ENCODE data around the gene CRLF1. TPM values are rescaled to one million over a fixed set of nuclear protein-coding genes. Genes with fewer than 3 reads are reported as not detected.

Gene CRLF1
- total RNA-seq, 3 donors from 2014 or later = 0.32 to 0.76 TPM; not detected in 1

GRCh38 chr19:18620311-18620710 lies 13.7 kb upstream of the CRLF1 start:
- Mint-ChIP-seq H3K36me3 (ENCODE audit: insufficient read depth) (no peaks in the 10 kb centered on the region), H3K27me3 (ENCODE audit: low read depth) (peaks cover 26% of the 10 kb centered on the region), H3K9me3 (no peaks in the 10 kb centered on the region), H3K4me3 (no peak overlapping the region), H3K4me1 (ENCODE audit: low read depth) (no peaks in the 10 kb centered on the region)
- DNase-seq = no peak
- ATAC-seq = no peak

DNA sequence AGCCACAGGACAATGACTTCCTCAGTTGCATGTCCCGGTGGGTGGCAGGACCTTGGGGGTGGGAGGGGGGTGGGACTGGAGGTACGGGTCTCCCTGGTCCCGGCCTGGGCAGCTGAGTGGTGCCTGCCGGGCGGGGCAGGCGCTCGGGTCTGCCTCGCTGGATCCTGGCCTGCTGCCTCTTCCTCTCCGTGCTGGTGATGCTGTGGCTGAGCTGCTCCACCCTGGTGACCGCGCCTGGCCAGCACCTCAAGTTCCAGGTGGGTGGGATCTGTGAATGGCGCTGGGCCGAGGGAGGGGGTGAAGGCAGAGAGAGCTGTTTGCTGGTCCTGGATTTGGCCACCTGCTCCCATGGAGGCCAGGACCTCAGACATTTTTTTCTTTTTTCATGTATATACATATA lies 11.6 kb upstream of the CRLF1 start:
- Mint-ChIP-seq H3K4me3 (no peak overlapping the region), H3K27me3 (ENCODE audit: low read depth) (peaks cover 42% of the 10 kb centered on the region), H3K36me3 (ENCODE audit: insufficient read depth) (no peaks in the 10 kb centered on the region), H3K4me1 (ENCODE audit: low read depth) (peaks cover 5% of the 10 kb centered on the region), H3K9me3 (no peaks in the 10 kb centered on the region)
- DNase-seq (no peak), ATAC-seq (no peak)

- no peak for ATAC-seq
- no peaks in the 10 kb centered on the region for H3K9me3 Mint-ChIP-seq
- no peaks in the 10 kb centered on the region for H3K36me3 Mint-ChIP-seq (ENCODE audit: insufficient read depth)
- H3K4me3 Mint-ChIP-seq = no peak overlapping the region
- no peak for DNase-seq
- peaks cover 6% of the 10 kb centered on the region for H3K4me1 Mint-ChIP-seq (ENCODE audit: low read depth)
- peaks cover 44% of the 10 kb centered on the region for H3K27me3 Mint-ChIP-seq (ENCODE audit: low read depth)
These were observed 11.0 kb upstream of the CRLF1 start for GRCh38 chr19:18617562-18617961.

DNA sequence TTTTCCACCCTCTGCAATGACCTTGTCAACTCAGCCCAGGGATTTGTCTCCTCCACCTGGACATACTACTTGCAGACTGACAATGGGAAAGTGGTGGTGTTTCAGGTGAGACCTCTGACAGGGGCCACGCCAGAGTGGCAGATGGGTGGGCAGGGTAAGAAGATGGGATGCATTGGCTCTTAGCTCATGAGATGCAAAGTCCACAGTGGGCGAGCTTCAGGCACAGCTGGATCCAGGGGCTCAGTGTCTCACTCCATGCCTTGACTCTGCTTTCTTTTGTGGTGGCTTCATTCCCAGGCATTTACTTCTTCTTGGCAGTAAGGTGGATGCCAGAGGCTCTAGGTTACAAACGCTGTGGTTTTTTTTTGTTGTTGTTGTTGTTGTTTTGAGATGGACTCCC lies 9.4 kb upstream of the CRLF1 start:
- peaks cover 16% of the 10 kb centered on the region for H3K4me1 Mint-ChIP-seq (ENCODE audit: low read depth)
- H3K36me3 Mint-ChIP-seq (ENCODE audit: insufficient read depth) = no peaks in the 10 kb centered on the region
- H3K27me3 Mint-ChIP-seq (ENCODE audit: low read depth) = peaks cover 53% of the 10 kb centered on the region
- no peak overlapping the region for H3K4me3 Mint-ChIP-seq
- ATAC-seq = no peak
- H3K9me3 Mint-ChIP-seq = no peaks in the 10 kb centered on the region
- no peak for DNase-seq

GRCh38 chr19:18613589-18614234 lies 7.1 kb upstream of the CRLF1 start:
- Mint-ChIP-seq H3K4me1 (ENCODE audit: low read depth) (peaks cover 17% of the 10 kb centered on the region), H3K9me3 (no peaks in the 10 kb centered on the region), H3K36me3 (ENCODE audit: insufficient read depth) (no peaks in the 10 kb centered on the region), H3K4me3 (peak overlapping the region; percentile 66), H3K27me3 (ENCODE audit: low read depth) (peaks cover 68% of the 10 kb centered on the region)
- ATAC-seq (no peak), DNase-seq (no peak)

- no peaks in the 10 kb centered on the region for H3K9me3 Mint-ChIP-seq
- H3K36me3 Mint-ChIP-seq (ENCODE audit: insufficient read depth) = no peaks in the 10 kb centered on the region
- H3K4me1 Mint-ChIP-seq (ENCODE audit: low read depth) = peaks cover 20% of the 10 kb centered on the region
- ATAC-seq (peak; percentile 68 to 71), DNase-seq (peak; percentile 43)
- peak within 1 kb of the TSS; percentile 66 for H3K4me3 Mint-ChIP-seq
- H3K27me3 Mint-ChIP-seq (ENCODE audit: low read depth) = peaks cover 74% of the 10 kb centered on the region
These were observed 6.4 kb upstream of the CRLF1 start, which contains the start of gene TMEM59L for GRCh38 chr19:18612772-18613588. Gene TMEM59L, plus strand, starts transcription at chr19:18612870. Its CDS starts 89 bp downstream, at chr19:18612959.

- DNase-seq (no peak), ATAC-seq (no peak)
- peaks cover 74% of the 10 kb centered on the region for H3K27me3 Mint-ChIP-seq (ENCODE audit: low read depth)
- peaks cover 23% of the 10 kb centered on the region for H3K4me1 Mint-ChIP-seq (ENCODE audit: low read depth)
- no peaks in the 10 kb centered on the region for H3K36me3 Mint-ChIP-seq (ENCODE audit: insufficient read depth)
- peak overlapping the region; percentile 64 for H3K4me3 Mint-ChIP-seq
- H3K9me3 Mint-ChIP-seq = no peaks in the 10 kb centered on the region
These were observed 5.6 kb upstream of the CRLF1 start for GRCh38 chr19:18612051-18612771.

- Mint-ChIP-seq H3K36me3 (ENCODE audit: insufficient read depth) (no peaks in the 10 kb centered on the region), H3K9me3 (no peaks in the 10 kb centered on the region), H3K27me3 (ENCODE audit: low read depth) (peaks cover 75% of the 10 kb centered on the region), H3K4me3 (peak overlapping the region; percentile 64), H3K4me1 (ENCODE audit: low read depth) (peaks cover 23% of the 10 kb centered on the region)
- ATAC-seq (no peak), DNase-seq (peak; percentile 33)
These were observed 4.9 kb upstream of the CRLF1 start for GRCh38 chr19:18611327-18612050.

- peak overlapping the region; percentile 40 for H3K4me3 Mint-ChIP-seq
- H3K36me3 Mint-ChIP-seq (ENCODE audit: insufficient read depth) = no peaks in the 10 kb centered on the region
- no peak for ATAC-seq
These were observed 4.1 kb upstream of the CRLF1 start for GRCh38 chr19:18610556-18611326.

DNA sequence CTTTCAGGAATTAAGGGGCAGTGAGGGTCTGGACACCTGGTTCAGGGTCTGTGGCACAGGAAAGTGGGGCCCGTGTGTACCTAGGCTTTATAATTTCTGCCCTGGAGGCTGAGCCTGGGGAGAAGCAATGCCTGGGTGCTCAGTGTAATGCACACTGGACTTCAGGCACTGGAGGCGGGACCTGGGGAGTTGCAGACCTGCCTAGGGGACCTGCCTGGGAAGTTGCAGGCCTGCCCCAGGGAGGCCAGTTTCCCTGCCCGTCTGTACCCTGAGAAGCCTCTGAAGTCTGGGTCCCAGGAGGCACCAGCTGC lies 3.6 kb upstream of the CRLF1 start:
- H3K4me3 Mint-ChIP-seq = no peak overlapping the region
- H3K36me3 Mint-ChIP-seq (ENCODE audit: insufficient read depth) = no peaks in the 10 kb centered on the region
- H3K4me1 Mint-ChIP-seq (ENCODE audit: low read depth) = peaks cover 26% of the 10 kb centered on the region
- ATAC-seq = no peak
- peaks cover 70% of the 10 kb centered on the region for H3K27me3 Mint-ChIP-seq (ENCODE audit: low read depth)
- no peaks in the 10 kb centered on the region for H3K9me3 Mint-ChIP-seq
- no peak for DNase-seq

More at GRCh38 chr19:18610556-18611326, 4.1 kb upstream of the CRLF1 start:
- Mint-ChIP-seq H3K27me3 (ENCODE audit: low read depth) (peaks cover 70% of the 10 kb centered on the region), H3K4me1 (ENCODE audit: low read depth) (peaks cover 23% of the 10 kb centered on the region), H3K9me3 (no peaks in the 10 kb centered on the region)
- no peak for DNase-seq

GRCh38 chr19:18609717-18610051 lies 3.1 kb upstream of the CRLF1 start:
- DNase-seq = no peak
- H3K9me3 Mint-ChIP-seq = no peaks in the 10 kb centered on the region
- peaks cover 71% of the 10 kb centered on the region for H3K27me3 Mint-ChIP-seq (ENCODE audit: low read depth)
- no peak for ATAC-seq
- peaks cover 26% of the 10 kb centered on the region for H3K4me1 Mint-ChIP-seq (ENCODE audit: low read depth)
- H3K4me3 Mint-ChIP-seq = no peak overlapping the region
- no peaks in the 10 kb centered on the region for H3K36me3 Mint-ChIP-seq (ENCODE audit: insufficient read depth)

DNA sequence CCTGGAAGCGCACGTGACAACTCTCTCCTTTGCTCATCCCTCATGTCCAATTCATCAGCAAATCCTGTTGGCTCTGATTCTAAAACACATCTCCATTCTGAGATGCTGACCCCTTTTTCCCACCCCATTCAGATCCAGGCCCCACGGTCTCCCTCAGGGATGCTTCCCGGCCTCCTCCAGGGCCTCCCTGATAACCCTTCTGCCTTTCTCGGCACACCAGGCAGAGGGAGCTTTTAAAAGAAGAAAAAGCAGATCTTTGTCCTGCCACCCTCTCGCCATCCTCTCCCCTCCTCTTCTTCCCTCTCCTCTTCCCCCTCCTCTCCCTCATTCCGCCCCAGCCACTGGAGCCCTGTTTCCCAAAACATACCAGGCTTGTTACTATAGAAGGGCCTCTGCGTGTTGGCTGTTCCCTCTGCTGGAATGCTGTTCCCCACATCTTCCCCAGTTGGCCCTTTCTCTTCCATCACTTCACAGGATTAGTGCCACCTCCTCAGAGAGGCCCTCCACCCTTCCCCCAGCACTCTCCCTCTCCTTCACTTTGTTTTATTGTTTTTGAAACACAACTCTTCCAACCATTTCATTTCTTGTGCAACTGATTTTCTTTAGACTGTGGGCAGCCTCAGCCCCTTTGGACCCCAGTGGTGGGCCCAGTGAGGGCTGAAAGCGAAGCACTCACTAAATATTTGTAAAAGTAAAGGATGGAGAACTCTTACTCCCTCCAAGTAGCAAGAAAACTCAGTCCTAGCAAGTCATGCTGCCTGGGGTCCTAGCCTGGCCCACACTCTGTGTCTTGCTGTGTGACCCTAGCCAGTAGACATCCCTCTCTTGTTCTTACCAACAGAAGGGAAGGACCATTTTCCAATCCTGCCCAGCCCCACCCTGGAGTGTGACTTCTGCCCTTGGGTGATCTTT lies 2.5 kb upstream of the CRLF1 start:
- no peak overlapping the region for H3K4me3 Mint-ChIP-seq
- H3K4me1 Mint-ChIP-seq (ENCODE audit: low read depth) = peaks cover 24% of the 10 kb centered on the region
- no peaks in the 10 kb centered on the region for H3K36me3 Mint-ChIP-seq (ENCODE audit: insufficient read depth)
- no peaks in the 10 kb centered on the region for H3K9me3 Mint-ChIP-seq
- ATAC-seq (no peak), DNase-seq (no peak)
- peaks cover 70% of the 10 kb centered on the region for H3K27me3 Mint-ChIP-seq (ENCODE audit: low read depth)
